GM19238 (cell line): ENCODE results near the gene STAU1.
"Not testable (repeated sequence)": the region's sequence is repeated elsewhere in the genome, so short reads cannot be mapped to it uniquely, and the experiment has no call there.

Experiments used
- DNase-seq: peaks from one replicate; pipeline ENCODE4 v3.0.0; 2011; ENCODE audit warnings: low spot score; ENCODE audit not compliant: insufficient read length

Gene STAU1

GRCh38 chr20:49203746-49204145 lies 15.6 kb upstream of the STAU1 start:
- DNase-seq, result no peak

GRCh38 chr20:49203011-49203410 lies 14.9 kb upstream of the STAU1 start:
- DNase-seq, result no peak

- no peak for DNase-seq
Measured at GRCh38 chr20:49199729-49200293, 11.7 kb upstream of the STAU1 start.

GRCh38 chr20:49192944-49193518 lies 4.9 kb upstream of the STAU1 start:
- not testable (repeated sequence) for DNase-seq

- no peak for DNase-seq
Measured at GRCh38 chr20:49187330-49187850, 744 bp downstream of the STAU1 start.

- peak; percentile 44 for DNase-seq
Measured at GRCh38 chr20:49186535-49187329, 1.4 kb downstream of the STAU1 start.

GRCh38 chr20:49185071-49185761 lies 2.9 kb downstream of the STAU1 start:
- DNase-seq, result no peak

GRCh38 chr20:49184691-49185070 lies 3.5 kb downstream of the STAU1 start:
- DNase-seq, result no peak

- not testable (repeated sequence) for DNase-seq
Measured at GRCh38 chr20:49184084-49184501, 4.0 kb downstream of the STAU1 start.

- no peak for DNase-seq
Measured at GRCh38 chr20:49183444-49183843, 4.7 kb downstream of the STAU1 start.

- no peak for DNase-seq
Measured at GRCh38 chr20:49181265-49181877, 6.8 kb downstream of the STAU1 start.

- no peak for DNase-seq
Measured at GRCh38 chr20:49179368-49180277, 8.5 kb downstream of the STAU1 start.

- no peak for DNase-seq
Measured at GRCh38 chr20:49174183-49174582, 14.0 kb downstream of the STAU1 start.

GRCh38 chr20:49172413-49172812 lies 15.7 kb downstream of the STAU1 start:
- DNase-seq, result no peak

- no peak for DNase-seq
Measured at GRCh38 chr20:49171909-49172308, 16.2 kb downstream of the STAU1 start.

GRCh38 chr20:49170714-49171113 lies 17.4 kb downstream of the STAU1 start:
- DNase-seq, result no peak

GRCh38 chr20:49169547-49169946 lies 18.6 kb downstream of the STAU1 start:
- no peak for DNase-seq

GRCh38 chr20:49168864-49169263 lies 19.3 kb downstream of the STAU1 start:
- not testable (repeated sequence) for DNase-seq

- no peak for DNase-seq
Measured at GRCh38 chr20:49167811-49168507, 20.2 kb downstream of the STAU1 start.
